ENCODE results near the gene FBXL7. TPM values are rescaled to one million over a fixed set of nuclear protein-coding genes. Genes with fewer than 3 reads are reported as not detected.

Gene FBXL7
- total and polyA plus RNA-seq, 8 donors, result 0.35 to 2.4 (median 1.2) TPM

DNA sequence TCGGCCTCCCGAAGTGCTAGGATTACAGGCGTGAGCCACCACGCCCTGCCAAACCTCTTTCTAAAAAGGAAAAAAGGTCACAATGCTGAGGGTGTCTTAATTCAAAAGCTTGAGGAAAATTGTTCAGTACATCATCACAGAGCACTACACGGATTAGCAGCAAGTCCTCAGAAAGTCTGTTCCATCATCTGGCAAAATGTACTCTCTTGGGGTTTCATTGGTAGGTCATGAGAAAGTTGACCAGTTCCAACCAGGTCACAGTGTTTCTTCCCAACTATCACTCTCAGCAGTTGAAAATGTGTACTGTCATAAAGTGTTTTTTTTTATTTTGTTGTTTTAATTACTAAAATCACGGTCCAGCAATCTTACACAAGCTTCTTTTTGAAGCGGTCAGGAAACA is 299.6 kb downstream of the FBXL7 start:
- TF ChIP-seq, protein P1, sequence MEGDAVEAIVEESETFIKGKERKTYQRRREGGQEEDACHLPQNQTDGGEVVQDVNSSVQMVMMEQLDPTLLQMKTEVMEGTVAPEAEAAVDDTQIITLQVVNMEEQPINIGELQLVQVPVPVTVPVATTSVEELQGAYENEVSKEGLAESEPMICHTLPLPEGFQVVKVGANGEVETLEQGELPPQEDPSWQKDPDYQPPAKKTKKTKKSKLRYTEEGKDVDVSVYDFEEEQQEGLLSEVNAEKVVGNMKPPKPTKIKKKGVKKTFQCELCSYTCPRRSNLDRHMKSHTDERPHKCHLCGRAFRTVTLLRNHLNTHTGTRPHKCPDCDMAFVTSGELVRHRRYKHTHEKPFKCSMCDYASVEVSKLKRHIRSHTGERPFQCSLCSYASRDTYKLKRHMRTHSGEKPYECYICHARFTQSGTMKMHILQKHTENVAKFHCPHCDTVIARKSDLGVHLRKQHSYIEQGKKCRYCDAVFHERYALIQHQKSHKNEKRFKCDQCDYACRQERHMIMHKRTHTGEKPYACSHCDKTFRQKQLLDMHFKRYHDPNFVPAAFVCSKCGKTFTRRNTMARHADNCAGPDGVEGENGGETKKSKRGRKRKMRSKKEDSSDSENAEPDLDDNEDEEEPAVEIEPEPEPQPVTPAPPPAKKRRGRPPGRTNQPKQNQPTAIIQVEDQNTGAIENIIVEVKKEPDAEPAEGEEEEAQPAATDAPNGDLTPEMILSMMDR (IDR thresholded peaks at IDR 0.05), result no peak
- intact Hi-C loops (cut with DNase I), result no loop called here
- DNase-seq, result no peak
- WGBS, 2 donors, result 72 to 78% methylated on average over 7 of the region's 7 CpGs
- Histone ChIP-seq H3K36me3 (no peaks in the 10 kb centered on the region), H3K9me3 (no peaks in the 10 kb centered on the region), H3K4me3 (no peak overlapping the region), H3K27me3 (no peaks in the 10 kb centered on the region), H3K27ac (no peak overlapping the region), H3K4me1 (no peaks in the 10 kb centered on the region)
- ATAC-seq, result no peak
- FAIRE-seq, result no peak

DNA sequence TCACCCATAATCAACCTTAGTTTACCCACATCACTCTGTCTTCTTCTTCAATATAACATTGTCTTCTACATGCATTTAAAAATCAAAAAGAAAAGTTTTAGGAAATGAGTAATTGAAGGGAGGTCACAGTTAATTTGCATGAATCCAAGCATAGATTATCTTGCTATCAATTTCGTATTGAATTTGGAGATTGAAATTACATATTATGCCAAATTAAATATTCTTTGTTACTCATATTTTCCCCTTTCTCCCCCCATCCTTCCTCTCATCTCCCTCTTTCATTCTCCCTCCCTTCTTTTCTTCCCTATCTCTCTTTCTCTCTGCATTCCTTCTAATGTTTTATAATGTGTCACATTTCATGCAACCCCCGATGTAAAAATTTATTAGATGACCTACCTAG is 303.3 kb downstream of the FBXL7 start:
- no peak for FAIRE-seq
- no peaks in the 10 kb centered on the region for H3K4me1 ChIP-seq
- intact Hi-C loops (cut with DNase I), result no loop called here
- no peak overlapping the region for H3K4me3 ChIP-seq
- ATAC-seq, result no peak
- DNase-seq, result no peak
- no peak overlapping the region for H3K27ac ChIP-seq
- TF ChIP-seq, protein P1 (IDR thresholded peaks at IDR 0.05), result no peak
- no peaks in the 10 kb centered on the region for H3K27me3 ChIP-seq
- WGBS, 2 donors, result 19 to 20% methylated on average over 2 of the region's 2 CpGs
- no peaks in the 10 kb centered on the region for H3K9me3 ChIP-seq
- no peaks in the 10 kb centered on the region for H3K36me3 ChIP-seq

DNA sequence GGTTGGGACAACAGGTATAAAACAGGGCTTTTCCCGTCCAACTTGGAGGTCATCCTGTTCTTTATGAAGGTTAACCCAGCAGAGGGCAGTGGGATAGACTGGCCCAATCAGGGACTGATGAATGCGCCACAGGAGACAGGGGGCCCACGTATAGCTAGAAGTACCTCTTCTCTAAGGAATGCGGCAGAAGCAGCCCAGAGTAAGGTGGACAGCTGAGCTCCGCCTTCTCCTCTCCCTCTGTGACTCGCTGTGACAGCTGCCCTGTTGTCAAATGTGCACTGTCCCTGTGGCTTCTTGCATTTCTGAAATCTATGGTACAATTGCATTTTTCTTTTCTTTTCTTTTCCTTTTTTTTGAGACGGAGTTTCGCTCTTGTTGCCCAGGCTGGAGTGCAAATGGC is 306.6 kb downstream of the FBXL7 start:
- H3K27ac ChIP-seq, result no peak overlapping the region
- no peak for FAIRE-seq
- H3K27me3 ChIP-seq, result no peaks in the 10 kb centered on the region
- H3K9me3 ChIP-seq, result no peaks in the 10 kb centered on the region
- H3K4me3 ChIP-seq, result no peak overlapping the region
- TF ChIP-seq, protein P1 (IDR thresholded peaks at IDR 0.05), result no peak
- no peaks in the 10 kb centered on the region for H3K4me1 ChIP-seq
- intact Hi-C loops (cut with DNase I), result no loop called here
- no peak for DNase-seq
- WGBS, 2 donors, result 58 to 79% methylated on average over 8 of the region's 8 CpGs
- ATAC-seq, result no peak
- no peaks in the 10 kb centered on the region for H3K36me3 ChIP-seq

DNA sequence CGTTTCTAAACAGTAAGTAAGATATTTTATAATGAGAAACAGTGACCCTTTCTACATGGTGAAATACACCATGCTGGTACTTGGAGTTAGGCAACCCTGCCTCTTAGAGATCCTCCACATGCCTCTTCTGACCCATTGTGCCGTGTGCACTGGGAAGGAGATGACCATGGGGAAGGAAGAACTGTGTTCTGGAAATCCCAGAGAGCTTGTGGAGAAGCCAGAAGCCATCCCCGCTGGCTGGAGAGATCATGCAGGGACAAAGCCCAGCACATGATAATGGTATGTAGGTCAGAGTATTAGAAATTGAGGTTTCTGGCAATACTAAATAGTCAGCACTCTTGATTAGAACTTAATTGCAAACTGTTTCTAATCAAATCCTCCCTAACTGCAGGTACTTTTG is 307.3 kb downstream of the FBXL7 start:
- Histone ChIP-seq H3K4me1 (no peaks in the 10 kb centered on the region), H3K9me3 (no peaks in the 10 kb centered on the region), H3K27ac (no peak overlapping the region), H3K4me3 (no peak overlapping the region), H3K36me3 (no peaks in the 10 kb centered on the region), H3K27me3 (no peaks in the 10 kb centered on the region)
- intact Hi-C loops (cut with DNase I), result no loop called here
- ATAC-seq (peak in 1 of 4 donors; percentile 42), FAIRE-seq (no peak), DNase-seq (no peak)
- WGBS, 2 donors, result 48 to 56% methylated on average over 3 of the region's 3 CpGs
- TF ChIP-seq, protein P1 (IDR thresholded peaks at IDR 0.05), result no peak

DNA sequence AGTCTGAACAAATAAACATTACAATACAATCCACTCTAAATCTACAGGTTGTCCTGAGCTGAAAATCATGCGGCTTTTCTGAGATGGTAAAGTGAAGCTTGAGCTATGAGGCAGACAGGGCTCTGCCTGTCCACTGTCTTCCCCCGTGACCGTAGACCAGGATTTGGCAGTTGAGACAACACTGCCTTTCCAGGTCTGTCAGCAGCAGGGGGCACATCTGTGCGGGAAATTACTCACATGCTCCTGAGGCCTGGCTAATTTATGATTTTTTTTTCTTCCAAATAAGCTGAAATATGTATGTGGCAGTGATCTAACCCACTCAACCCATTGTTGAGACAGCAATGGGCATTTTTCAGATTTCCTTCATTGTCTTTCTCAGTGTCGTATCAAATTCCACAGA is 307.9 kb downstream of the FBXL7 start:
- TF ChIP-seq, protein P1 (IDR thresholded peaks at IDR 0.05), result no peak
- no peak overlapping the region for H3K4me3 ChIP-seq
- ATAC-seq, result no peak
- no peak for DNase-seq
- intact Hi-C loops (cut with DNase I), result no loop called here
- no peaks in the 10 kb centered on the region for H3K4me1 ChIP-seq
- H3K27me3 ChIP-seq, result no peaks in the 10 kb centered on the region
- H3K9me3 ChIP-seq, result no peaks in the 10 kb centered on the region
- no peak overlapping the region for H3K27ac ChIP-seq
- 39 to 52% methylated on average over 5 of the region's 5 CpGs for WGBS, 2 donors
- no peak for FAIRE-seq
- H3K36me3 ChIP-seq, result no peaks in the 10 kb centered on the region
